GM18502 (cell line): Measurements from ENCODE around the gene HLA-DQA1.
A peak's percentile ranks its signal among the peaks of the same experiment; 100 is the strongest.
"Not testable (repeated sequence)": the region's sequence is repeated elsewhere in the genome, so short reads cannot be mapped to it uniquely, and the experiment has no call there.

ENCODE experiments used
- ATAC-seq: cut with Tn5 transposase; IDR thresholded peaks from one replicate; pipeline ENCODE4 v1.9.1; 2021; ENCODE audit warnings: mild to moderate bottlenecking; ENCODE audit not compliant: unreplicated experiment, poor library complexity

The HLA-DQA1 gene

DNA sequence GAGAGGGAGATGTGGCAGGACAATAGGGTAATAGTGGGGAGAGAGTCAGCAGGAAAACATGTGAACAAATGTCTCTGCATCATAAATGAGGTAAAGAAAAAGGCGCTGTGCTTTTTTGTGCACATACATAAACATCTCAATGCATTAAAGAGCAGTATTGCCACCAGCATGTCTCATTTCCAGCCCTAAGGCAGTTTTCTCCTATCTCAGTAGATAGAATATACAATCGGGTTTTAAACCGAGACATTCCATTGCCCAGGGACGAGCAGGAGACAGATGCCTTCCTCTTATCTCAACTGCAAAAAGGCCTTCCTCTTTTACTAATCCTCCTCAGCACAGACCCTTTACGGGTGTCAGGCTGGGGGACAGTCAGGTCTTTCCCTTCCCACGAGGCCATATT lies 20.1 kb downstream of the HLA-DQA1 start:
- not testable (repeated sequence) for ATAC-seq

DNA sequence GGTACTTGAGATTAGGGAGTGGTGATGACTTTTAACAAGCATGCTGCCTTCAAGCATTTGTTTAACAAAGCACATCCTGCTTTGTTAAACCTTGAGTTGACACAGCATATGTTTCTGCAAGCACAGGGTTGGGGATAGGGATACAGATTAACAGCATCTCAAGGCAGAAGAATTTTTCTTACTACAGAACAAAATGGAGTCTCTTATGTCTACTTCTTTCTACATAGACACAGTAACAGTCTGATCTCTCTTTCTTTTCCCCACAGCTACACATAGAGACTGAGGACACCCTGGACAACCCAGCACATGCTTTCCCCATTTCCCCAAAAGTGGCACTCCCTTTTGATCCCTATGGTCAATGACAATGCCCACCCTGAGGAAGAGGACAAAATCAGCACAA lies 20.6 kb downstream of the HLA-DQA1 start:
- not testable (repeated sequence) for ATAC-seq

DNA sequence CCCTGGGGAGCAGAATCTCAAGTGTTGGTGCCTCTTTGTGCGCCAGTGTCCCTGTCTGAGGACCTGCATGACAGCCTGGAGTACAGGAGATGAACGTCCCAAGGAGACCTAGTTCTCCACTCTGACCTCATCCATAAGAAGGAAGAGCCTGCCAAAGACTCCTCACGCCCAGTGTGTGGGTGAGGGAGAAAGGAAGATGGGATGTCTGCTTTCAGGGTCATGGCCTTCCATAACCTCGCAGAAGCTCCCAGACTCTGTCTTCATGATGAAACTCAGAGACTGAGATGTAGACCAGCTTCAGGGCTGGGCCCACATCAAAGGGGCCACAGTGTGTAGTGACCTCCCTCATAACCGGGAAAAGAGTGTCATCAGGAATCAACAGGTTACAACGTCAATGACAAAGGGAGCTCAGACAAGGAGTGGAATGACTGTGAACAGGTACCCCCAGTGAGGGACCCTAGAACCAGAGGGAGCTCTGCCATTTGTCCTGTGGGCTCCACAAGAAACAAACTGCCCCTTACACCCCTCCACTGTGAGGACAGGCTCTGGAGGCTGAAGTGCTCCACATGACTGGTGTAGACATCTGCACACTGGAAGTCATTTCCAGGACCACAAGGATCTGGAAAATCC lies 21.2 kb downstream of the HLA-DQA1 start:
- ATAC-seq: no peak

DNA sequence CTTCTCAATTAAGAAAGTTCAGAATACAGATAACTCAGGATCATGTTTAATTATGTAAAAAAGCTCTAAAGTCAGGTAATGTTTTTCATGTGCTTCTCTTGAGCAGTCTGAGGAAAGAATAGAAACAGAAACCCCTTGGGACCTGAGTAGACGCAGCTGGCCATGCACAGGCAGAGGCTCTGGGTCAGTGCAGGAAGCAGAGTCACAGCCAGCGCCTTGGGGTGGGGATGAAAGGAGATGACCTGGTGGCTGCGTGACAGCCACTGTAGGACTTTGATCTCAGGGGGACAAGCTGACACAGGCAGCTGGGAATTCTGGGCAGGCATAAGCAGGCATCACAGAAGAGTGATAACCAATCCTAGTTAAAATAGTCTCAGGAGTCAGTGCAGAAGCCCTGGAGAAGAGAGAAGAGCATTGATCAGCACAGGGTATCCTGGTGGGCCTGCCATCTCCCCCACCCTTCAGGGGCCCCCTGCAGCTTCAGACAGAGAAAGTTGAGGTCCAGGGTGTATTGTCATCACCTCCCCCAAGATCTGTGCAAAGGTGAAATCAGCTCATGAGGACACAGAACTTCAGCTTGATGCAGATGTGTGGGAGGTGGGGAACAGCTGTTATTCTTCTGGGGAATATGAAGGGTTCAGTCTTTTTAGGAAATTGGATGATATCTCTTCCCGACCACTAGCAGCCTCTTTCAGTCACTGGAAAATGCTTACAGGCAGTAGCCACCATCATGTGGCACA lies 22.8 kb downstream of the HLA-DQA1 start:
- ATAC-seq: no peak

DNA sequence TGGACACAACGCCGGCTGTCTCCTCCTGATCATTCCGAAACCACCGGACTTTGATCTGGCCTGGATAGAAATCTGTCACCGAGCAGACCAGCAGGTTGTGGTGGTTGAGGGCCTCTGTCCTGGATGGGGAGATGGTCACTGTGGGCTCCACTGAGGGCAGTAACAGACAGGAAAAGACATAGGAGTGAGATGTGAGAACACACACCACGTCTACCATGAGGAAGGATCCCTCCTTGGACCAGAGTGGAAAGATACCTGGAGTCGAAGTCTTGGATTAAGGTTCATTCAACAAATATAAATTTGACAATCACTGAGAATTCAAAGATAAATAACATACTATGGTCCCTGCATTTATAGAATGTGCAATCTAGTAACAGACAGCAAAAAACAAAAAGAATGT lies 24.9 kb downstream of the HLA-DQA1 start:
- no peak for ATAC-seq

DNA sequence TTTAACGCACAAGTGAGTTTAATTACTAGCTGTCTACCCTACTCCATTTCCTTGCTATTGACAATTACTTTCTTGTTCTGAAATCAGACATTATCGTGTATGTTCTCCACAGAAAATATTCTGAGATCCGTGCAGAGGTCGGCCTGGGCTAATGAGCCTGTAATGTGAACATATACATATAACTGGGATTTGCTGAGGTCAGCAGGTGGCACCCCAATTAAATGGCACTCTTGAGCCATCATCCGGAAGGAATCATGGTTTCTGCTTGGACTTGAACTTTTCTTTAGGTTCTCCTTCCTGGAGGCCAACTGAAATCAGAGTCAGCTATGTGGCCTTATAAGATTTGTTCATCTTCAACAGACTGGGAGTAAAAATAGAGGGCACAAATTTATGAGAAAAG lies 25.6 kb downstream of the HLA-DQA1 start:
- ATAC-seq: no peak

DNA sequence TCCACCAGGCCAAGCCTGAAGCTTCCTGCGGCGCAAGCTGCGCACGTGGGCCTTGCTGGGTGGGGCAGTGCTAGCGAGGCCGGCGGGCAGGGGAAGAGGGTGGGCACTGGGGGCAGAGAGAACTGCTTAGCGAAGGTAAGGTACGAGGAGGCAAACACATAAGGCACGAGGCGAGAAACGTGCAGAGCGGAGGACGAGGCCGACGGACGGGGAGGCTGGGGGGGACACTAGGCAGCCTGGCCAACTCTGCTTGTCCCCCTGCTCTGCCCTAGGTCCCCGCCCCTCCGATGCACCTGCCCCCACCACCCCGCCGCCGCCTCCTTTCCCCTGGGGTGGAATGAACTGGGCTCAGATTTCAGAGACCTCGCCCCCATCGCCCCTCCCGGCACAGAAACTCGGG lies 27.1 kb downstream of the HLA-DQA1 start:
- ATAC-seq: no peak

DNA sequence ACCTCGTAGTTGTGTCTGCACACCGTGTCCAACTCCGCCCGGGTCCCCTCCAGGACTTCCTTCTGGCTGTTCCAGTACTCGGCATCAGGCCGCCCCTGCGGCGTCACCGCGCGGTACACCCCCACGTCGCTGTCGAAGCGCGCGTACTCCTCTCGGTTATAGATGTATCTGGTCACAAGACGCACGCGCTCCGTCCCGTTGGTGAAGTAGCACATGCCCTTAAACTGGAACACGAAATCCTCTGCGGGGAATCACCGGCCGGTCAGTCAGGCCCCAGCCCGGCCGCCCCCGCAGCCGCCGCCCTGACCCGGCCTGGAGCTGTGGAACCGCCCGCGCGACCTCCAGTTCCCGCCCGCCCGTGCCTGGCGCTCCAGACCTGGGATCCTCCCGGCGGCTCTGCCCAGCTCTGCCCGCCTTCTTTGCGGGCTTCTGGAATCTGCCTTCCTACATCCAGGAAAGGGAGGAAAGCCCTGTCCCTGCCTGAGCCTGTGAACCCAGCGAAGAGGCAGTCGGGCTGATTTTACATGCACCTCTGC lies 27.7 kb downstream of the HLA-DQA1 start:
- no peak for ATAC-seq

DNA sequence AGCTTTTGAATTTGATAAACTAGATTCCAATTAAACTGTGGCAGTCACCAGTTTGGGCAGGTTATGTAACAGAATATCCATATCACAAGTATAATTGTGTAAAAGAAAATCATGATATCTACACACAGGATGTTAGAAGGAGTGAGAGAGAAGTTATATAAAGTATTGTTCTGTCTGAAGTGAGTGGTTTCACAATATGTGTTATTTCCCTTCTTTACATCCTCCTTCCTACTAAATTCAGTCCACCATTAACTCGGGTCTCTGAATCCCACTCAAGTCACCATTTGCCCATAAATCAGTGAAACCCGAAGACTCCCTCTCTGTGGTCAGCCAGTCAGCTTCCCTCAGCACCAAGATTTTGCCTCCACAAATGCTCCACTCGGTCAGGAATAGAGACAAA lies 28.5 kb downstream of the HLA-DQA1 start:
- no peak for ATAC-seq

DNA sequence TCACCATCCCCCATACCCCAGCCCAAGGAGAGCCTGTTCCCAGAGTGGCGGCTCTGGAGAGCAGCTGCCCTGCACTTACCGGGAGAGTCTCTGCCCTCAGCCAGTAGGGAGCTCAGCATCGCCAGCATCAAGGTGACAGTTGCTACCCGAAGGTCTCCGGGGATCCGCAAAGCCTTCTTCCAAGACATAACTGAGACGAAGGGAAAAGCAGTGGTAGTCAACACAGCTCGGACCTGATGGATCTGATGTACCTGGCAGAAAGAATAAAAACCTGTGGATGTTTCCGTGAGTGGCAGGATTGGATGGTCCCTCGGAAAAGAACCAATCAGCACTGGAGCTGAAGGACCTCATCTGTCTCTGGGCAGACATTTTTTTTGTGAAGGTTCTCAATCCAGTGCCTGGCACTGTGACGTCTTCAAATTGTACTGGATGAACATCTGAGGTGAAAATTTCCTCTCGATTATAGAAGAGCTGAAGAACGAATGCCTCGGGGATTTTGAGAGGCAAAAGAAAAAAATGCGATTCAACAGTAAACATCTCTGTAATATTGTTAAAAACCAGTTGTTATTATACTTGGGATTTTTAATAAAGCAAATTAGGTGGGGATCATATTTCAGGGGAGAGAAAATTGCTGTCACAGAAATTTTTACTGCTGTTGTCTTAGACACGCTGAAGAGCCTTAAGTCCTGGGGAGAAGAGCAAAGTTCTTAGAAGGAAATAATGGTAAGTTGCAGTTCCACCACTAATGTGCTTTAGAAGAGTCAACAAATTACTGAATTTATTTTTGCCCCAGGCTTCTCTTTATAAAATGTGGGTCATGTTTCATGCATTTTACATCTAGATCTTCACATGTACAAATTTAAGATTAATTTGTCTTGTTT lies 29.5 kb downstream of the HLA-DQA1 start, which contains the start of gene HLA-DQB1:
Gene HLA-DQB1, minus strand, starts transcription at position 238 of the 881 bp plus-strand sequence. Its CDS starts 50 bp downstream, at position 188.
- peak; percentile 66 for ATAC-seq

DNA sequence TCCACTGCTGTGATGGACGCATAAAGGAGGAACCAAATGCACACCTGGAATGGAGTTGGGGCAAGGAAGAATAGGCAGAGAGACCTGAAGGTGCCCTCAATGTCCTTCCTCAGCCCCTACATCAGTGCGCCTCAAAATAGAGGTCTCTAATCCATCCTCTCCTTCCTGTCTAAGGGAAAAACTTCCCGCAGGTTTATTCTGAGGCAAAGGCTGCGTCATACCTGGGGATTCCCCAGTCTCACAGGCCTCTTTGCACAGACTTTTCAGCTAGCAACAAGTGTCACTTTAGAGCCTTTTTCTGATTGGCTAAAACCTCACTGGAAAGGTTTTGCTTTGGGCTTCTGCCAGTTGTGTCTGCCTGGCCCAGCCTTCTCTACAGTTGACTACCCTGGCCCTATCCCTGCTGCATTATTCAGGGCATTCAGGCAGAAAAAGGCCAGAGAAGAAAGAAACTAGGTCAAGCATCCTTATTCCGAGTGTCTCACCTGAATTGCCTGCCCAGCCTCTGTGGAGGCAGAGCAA lies 31.1 kb downstream of the HLA-DQA1 start:
- ATAC-seq: peak; percentile 82

DNA sequence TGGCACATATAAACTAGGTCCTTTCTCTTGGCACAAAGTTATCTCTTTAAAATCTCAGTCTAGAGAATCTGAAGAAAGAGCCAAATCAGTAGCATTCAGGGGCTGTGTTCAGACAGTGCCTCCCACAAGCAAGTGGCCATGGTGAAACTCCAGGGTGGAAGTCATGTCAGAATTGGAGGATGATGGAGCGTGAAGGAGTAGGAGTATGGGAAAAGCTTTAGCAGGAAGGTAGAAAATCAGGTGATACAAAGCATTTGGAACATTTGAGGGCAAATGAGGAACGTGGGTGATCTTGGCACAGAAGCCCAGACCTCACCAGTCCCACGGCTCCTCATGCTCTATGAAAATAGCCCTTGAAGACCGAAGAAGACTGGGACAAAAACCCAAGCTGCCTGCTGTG lies 32.0 kb downstream of the HLA-DQA1 start:
- ATAC-seq: no peak

DNA sequence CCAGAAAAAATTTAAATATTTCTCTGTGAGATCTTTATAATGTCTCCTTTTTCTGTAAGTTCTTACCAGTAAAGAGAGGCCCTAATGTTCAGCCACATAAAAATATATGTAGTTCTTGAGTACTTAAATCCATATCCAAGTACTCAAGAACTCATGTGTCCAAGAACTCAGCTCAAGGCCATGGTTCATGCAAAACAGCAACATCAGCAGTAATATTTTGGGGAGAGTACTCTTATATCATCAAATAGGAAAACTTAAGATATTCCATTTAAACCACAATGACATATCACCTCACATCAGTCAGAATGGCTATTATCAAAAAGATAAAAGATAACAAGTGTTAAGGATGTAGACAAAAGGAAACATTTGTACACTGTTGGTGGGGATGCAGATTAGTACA lies 32.7 kb downstream of the HLA-DQA1 start:
- no peak for ATAC-seq

DNA sequence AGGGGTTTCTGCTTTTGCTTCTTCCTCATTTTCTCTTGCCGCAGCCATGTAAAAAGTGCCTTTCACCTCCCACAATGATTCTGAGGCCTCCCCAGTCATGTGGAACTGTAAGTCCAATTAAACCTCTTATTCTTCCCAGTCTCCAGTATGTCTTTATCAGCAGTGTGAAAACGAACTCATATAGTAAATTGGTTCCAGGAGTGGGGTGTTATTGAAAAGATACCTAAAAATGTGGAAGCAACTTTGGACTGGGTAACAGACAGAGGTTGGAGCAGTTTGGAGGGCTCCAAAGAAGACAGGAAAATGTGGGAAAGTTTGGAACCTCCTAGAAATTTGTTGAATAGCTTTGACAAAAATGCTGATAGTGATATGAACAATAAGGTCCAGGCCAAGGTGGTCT lies 34.7 kb downstream of the HLA-DQA1 start:
- not testable (repeated sequence) for ATAC-seq

DNA sequence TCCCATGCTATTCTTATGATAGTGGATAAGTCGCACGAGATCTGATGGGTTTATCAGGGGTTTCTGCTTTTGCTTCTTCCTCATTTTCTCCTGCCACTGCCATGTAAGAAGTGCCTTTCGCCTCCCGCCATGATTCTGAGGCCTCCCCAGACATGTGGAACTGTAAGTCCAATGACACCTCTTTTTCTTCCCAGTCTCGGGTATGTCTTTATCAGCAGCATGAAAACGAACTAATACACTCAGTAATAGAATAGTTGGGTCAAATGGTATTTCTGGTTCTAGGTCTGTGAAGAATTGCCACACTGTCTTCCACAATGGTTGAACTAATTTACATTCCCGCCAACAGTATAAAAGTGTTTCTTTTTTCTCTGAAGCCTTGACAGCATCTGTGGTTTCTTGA lies 36.9 kb downstream of the HLA-DQA1 start:
- ATAC-seq: not testable (repeated sequence)

DNA sequence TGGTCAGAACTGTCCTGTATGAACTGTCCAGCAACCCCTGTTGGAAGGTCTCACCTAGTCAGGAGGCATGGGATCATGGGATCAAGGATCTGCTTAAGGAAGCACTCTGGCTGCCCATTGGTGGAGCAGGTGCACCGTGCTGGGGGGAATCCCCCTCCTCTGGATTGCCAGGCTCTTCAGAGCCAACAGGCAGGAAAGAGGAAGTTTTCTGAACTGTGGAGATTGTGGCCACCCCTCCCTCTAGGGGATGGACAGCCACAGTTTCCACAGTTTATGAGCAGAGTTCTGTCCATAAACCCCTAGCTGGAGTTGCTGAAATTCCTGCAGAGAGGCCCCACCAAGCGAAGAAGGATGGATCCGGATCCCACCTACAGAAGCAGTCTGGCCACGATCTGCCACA lies 42.3 kb downstream of the HLA-DQA1 start:
- no peak for ATAC-seq

DNA sequence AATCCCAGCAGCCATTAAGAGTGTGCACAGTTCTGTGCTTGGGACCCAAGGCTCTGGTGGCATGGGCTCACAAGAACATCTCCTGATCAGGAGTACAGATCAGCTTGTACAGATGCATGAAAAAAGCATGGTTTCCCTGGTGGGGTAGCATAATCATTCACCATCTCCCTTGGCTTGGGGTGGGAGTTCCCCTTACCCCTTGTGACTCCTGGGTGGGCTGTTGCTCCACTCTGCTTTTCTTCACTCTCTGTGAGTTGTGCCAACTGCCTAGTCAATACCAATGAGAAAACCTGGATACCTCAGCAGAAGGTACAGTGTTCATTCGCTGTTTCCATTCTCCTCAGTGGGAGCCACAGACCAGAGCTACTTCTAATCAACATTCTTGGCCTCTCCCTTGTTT lies 42.8 kb downstream of the HLA-DQA1 start:
- no peak for ATAC-seq

DNA sequence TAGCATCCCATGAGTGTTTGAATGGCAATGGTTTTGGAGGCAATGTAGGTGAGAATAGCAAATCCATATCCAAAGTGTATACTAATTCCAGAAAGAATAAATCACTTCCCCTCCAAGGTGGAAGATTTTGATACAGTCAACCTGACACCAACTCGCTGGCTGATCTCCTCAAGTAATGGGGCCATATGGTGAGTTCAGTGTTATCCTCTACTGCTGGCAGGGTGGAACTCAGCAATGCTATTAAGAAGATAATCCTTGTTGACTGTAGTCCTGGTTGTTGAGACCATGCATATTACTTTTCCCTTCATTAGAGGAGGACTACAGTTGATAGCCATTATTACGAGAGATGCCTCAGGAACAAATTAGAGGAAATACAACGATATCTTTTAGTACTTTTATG lies 47.0 kb downstream of the HLA-DQA1 start:
- no peak for ATAC-seq

DNA sequence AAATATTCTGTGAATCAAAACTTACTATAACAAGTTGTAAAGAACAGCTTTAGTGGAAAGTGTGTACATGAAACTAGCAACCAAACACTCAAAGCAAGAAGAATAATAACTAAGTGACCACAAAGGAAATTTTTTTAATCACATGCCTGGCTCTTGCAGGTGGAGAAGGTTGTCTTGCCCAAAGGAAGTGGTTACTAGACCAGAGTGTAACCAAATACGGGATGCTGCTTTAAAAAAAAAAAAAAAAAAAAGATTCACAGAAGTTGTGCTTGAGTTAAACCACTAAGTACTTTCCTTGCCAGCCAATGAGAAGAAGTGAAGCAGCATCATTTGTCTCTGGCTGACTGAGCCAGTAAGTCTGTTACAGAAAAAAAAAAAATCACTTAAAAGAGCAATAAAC lies 48.4 kb downstream of the HLA-DQA1 start:
- peak; percentile 84 for ATAC-seq
